PFSK-1 (cell line): ENCODE results near the gene MEF2C.

Experiments used
- FOXP2 ChIP-seq: optimal IDR thresholded peaks from 2 replicates; pipeline ENCODE3; 2011; ENCODE audit warnings: borderline replicate concordance, control low read depth, inconsistent platforms; ENCODE audit not compliant: insufficient read depth; ENCODE audit errors: extremely low read length, extremely low read depth
- POLR2AphosphoS5 ChIP-seq: IDR thresholded peaks from 2 replicates; pipeline ENCODE4 v1.6.1; 2012; ENCODE audit warnings: low read depth, mild to moderate bottlenecking, control low read depth, low read length, moderate library complexity
- REST ChIP-seq, 2 experiments: IDR thresholded peaks; 2 replicates each; pipeline versions ENCODE4 v1.6.1 to v1.8.0; 2011 to 2012; ENCODE audit warnings: low read depth in 2 of 2, low read length in 2 of 2, control low read depth in 1 of 2, inconsistent platforms in 1 of 2, mild to moderate bottlenecking in 1 of 2, moderate library complexity in 1 of 2; ENCODE audit not compliant: insufficient read depth in 1 of 2
- SIN3A ChIP-seq: IDR thresholded peaks from 2 replicates; pipeline ENCODE4 v1.6.1; 2012; ENCODE audit warnings: mild to moderate bottlenecking, low read length, moderate library complexity, borderline replicate concordance; ENCODE audit not compliant: insufficient read depth
- TAF1 ChIP-seq: IDR thresholded peaks from 2 replicates; pipeline ENCODE4 v1.6.1; 2012; ENCODE audit warnings: low read length, control low read depth, borderline replicate concordance; ENCODE audit not compliant: insufficient read depth

Gene MEF2C

GRCh38 chr5:88890070-88890781, 7.2 kb upstream of the MEF2C start:
- no peak for TF ChIP-seq POLR2AphosphoS5
- no peak for TF ChIP-seq TAF1
- TF ChIP-seq REST (IDR thresholded peaks at IDR 0.05; ENCODE audit: insufficient read depth in 1 of 2, low read depth in 2 of 2, low read length in 2 of 2), result no peak

GRCh38 chr5:88889189-88890069, 6.4 kb upstream of the MEF2C start:
- TF ChIP-seq POLR2AphosphoS5 (no peak), SIN3A (no peak), TAF1 (no peak), FOXP2 (no peak), REST (IDR thresholded peaks at IDR 0.05; ENCODE audit: insufficient read depth in 1 of 2, low read depth in 2 of 2, low read length in 2 of 2) (no peak)

- TF ChIP-seq POLR2AphosphoS5 (no peak), TAF1 (no peak), FOXP2 (no peak), SIN3A (no peak), REST (IDR thresholded peaks at IDR 0.05; ENCODE audit: insufficient read depth in 1 of 2, low read depth in 2 of 2, low read length in 2 of 2) (no peak)
These were observed 5.8 kb upstream of the MEF2C start for GRCh38 chr5:88888848-88889188.

GRCh38 chr5:88888291-88888690, 5.3 kb upstream of the MEF2C start:
- no peak for TF ChIP-seq REST (IDR thresholded peaks at IDR 0.05; ENCODE audit: insufficient read depth in 1 of 2, low read depth in 2 of 2, low read length in 2 of 2)
- no peak for TF ChIP-seq POLR2AphosphoS5
- TF ChIP-seq SIN3A, result no peak
- TF ChIP-seq FOXP2, result no peak
- no peak for TF ChIP-seq TAF1
